HG03159 (cell line): ENCODE results near the gene PLEKHD1.

Experiments used
- ATAC-seq: cut with Tn5 transposase; IDR thresholded peaks from one replicate; pipeline ENCODE4 v1.9.1; 2021; ENCODE audit warnings: mild to moderate bottlenecking, moderate library complexity; ENCODE audit not compliant: unreplicated experiment

Gene PLEKHD1

DNA sequence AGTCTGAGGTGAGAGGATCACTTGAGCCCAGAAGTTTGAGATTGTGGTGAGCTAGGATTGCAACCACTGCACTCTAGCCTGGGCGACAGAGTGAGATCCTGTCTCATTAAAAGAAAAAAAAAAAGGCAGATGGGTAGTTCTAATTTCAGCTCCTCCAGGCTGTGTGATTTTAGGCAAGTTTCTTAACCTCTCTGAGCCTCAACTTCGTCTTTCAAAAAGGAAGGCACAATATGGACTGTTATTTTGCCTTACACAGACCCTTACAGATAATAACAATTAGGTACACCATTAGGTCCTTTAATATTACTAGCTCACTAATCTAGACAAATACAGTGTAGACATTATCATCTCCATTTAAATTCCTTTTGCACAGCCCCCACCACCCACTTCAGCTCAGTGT, 94.9 kb downstream of the PLEKHD1 start:
- ATAC-seq: no peak

DNA sequence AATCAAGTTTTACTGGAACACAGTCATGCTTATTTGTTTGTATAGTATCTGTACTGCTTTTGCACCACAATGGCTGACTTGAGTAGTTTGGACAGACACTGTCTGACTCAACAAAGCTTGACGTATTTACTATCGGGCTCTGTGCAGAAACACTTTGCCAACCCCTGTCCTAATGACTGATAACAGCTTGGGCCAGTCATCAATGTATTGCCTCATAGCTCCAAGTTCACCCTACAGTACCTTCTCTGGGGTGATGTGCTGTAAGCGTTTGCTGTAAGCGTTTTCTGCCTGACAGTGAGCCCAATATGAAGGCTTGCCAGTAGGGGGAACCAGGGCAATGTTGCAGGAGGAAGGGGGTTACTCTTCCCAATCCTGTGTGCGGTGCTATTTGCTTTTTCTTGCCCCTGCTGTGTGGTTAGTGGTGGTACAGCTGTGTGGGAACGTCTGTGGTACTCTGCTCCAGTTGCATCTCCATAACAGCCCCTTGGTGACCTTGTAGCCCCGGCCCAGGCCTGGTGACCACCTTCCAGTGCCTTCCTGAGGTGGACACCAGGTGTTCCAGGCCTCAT, 95.6 kb downstream of the PLEKHD1 start:
- ATAC-seq: no peak
